IPS DF 6.9 (cell line): ENCODE results near the gene CNGA1.

Experiments used
- DNase-seq: peaks from one replicate; pipeline ENCODE4 v3.0.0-alpha.2; 2013; ENCODE audit warnings: low read depth, low spot score
- H3K27ac ChIP-seq: one replicate; pipeline ENCODE4 v1.5.1; 2013; ENCODE audit warnings: low read length, control low read depth
- H3K27me3 ChIP-seq: 2 replicates; pipeline ENCODE4 v1.6.1; 2013; ENCODE audit warnings: mild to moderate bottlenecking, low read length; ENCODE audit not compliant: control insufficient read depth, insufficient read depth
- H3K36me3 ChIP-seq: 2 replicates; pipeline ENCODE4 v1.6.1; 2013; ENCODE audit warnings: low read length; ENCODE audit not compliant: control insufficient read depth, insufficient read depth
- H3K4me1 ChIP-seq: 2 replicates; pipeline ENCODE4 v1.6.1; 2013; ENCODE audit warnings: low read length; ENCODE audit not compliant: control insufficient read depth, insufficient read depth
- H3K4me3 ChIP-seq: 2 replicates; pipeline ENCODE4 v1.5.1; 2013; ENCODE audit warnings: mild to moderate bottlenecking, low read length
- H3K9me3 ChIP-seq: 2 replicates; pipeline ENCODE4 v1.6.1; 2013; ENCODE audit warnings: low read length, inconsistent platforms; ENCODE audit not compliant: control insufficient read depth, insufficient read depth
- WGBS: extraction: QIAGEN DNeasy Blood & Tissue Kit; methylation state at CpG from one replicate; pipeline ENCODE4 v1.1.7; 2013; ENCODE audit warnings: mixed read lengths, missing lambda C conversion rate; ENCODE audit not compliant: insufficient read length, insufficient coverage; 5-methylcytosine and 5-hydroxymethylcytosine counted together

CNGA1 gene

DNA sequence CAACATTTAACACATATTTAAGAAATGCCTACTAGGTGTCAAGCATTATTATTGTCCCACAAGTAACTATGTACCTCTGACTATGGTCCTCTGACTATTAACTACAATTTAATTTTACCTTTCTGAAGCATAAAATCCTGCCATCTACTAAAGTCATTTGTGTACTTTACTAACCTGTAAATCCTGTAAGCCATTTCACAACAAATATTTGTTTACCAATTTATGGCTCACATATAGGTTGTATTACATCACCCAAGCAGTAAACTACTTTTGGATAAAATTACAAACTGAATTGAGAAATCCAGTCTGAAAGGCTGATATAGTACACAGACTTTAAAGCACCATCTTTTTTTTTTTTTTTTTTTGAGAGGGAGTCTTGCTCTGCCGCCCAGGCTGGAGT, 43.8 kb downstream of the CNGA1 start:
- Histone ChIP-seq H3K36me3 (no peaks in the 10 kb centered on the region), H3K9me3 (no peaks in the 10 kb centered on the region), H3K27me3 (no peaks in the 10 kb centered on the region), H3K4me3 (no peak overlapping the region), H3K27ac (no peak overlapping the region), H3K4me1 (no peaks in the 10 kb centered on the region)
- WGBS: no CpG with 5 or more reads among the region's 1 CpG
- no peak for DNase-seq

DNA sequence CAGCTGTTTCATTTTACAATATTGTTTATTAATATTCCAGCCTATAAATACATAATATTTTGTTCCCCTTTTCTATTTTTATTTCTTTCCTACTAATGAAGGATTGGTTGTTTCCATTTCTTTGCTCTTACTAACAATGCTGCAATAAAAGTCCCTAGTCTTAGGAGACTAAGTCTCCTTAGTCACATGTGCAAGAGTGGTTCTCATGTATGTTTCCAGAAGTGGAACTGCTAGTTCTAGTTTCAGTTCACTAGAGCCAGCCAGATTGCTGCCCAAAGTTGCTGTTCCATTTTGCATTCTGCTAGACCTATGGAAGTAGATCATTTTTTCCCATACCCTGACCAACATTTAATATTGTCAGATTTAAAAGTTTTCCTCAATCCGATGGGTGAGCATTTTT, 44.3 kb downstream of the CNGA1 start:
- H3K4me3 ChIP-seq: no peak overlapping the region
- H3K9me3 ChIP-seq: no peaks in the 10 kb centered on the region
- no peaks in the 10 kb centered on the region for H3K27me3 ChIP-seq
- no peak overlapping the region for H3K27ac ChIP-seq
- DNase-seq: no peak
- no peaks in the 10 kb centered on the region for H3K36me3 ChIP-seq
- no CpG with 5 or more reads among the region's 1 CpG for WGBS
- H3K4me1 ChIP-seq: no peaks in the 10 kb centered on the region

DNA sequence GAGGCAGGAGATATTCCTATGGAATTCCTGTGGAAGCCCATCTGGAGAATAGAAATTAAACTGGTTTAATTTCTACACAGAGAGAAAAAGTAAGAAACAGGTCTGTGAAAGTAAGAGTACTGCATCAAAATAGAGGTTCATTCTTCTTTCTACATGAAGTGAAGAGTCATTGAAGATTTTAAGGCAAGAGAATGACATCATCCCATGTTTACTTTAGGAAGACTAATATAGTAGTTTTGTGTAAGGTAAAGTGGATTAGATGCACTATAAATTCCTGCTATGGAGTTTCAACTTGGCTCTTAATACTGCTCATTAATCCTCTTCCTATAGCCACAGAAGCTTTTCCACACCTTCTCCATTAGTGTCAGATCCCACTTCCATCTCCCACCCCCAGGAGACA, 47.6 kb downstream of the CNGA1 start:
- Histone ChIP-seq H3K4me1 (no peaks in the 10 kb centered on the region), H3K36me3 (no peaks in the 10 kb centered on the region), H3K9me3 (no peaks in the 10 kb centered on the region), H3K27me3 (no peaks in the 10 kb centered on the region), H3K27ac (no peak overlapping the region), H3K4me3 (no peak overlapping the region)
- no peak for DNase-seq

DNA sequence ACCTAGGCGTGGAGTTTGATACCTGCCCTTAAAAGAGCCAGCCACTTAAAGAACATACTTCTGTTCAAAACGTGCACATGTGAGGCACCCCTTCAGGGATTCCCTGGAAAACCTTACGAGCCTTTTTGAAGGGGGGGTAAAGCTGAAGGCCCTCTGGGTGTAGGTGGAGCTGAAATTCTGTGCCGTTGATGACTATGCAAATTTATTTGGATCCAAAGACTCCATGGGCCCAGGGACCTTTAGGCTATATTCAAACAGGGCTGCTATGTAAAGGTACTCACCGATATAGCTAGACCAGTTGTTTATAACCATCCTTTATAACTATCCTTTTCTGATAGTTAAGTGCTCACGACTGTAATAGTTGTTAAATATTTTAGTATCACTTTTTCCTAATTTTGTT, 61.8 kb downstream of the CNGA1 start:
- no CpG with 5 or more reads among the region's 6 CpGs for WGBS

DNA sequence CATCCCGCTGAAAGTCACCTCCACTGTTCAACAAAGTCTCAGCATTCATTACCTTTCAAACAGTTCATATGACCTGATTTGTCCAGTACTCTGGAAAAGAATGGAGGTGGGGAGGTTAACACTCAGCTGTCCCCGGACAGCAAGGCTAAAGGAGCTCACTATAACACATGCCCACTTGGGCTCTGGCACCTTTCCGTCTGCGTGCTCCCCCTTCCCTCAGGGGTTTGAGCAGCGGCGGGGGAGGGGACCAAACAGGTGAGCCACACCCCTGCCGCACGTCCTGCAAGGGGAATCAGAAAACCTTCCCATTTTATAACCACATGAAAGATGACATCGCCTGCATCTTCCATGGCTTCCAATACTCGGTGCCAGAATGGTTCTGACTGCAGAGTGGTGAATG, 62.2 kb downstream of the CNGA1 start:
- no peak for DNase-seq
- H3K9me3 ChIP-seq: no peaks in the 10 kb centered on the region
- no CpG with 5 or more reads among the region's 10 CpGs for WGBS

More for the DNA sequence above, 61.8 kb downstream of the CNGA1 start:
- H3K27ac ChIP-seq: no peak overlapping the region
- no peaks in the 10 kb centered on the region for H3K27me3 ChIP-seq
- H3K36me3 ChIP-seq: no peaks in the 10 kb centered on the region
- DNase-seq: no peak
- H3K4me3 ChIP-seq: no peak overlapping the region
- no peaks in the 10 kb centered on the region for H3K9me3 ChIP-seq
- no peaks in the 10 kb centered on the region for H3K4me1 ChIP-seq

DNA sequence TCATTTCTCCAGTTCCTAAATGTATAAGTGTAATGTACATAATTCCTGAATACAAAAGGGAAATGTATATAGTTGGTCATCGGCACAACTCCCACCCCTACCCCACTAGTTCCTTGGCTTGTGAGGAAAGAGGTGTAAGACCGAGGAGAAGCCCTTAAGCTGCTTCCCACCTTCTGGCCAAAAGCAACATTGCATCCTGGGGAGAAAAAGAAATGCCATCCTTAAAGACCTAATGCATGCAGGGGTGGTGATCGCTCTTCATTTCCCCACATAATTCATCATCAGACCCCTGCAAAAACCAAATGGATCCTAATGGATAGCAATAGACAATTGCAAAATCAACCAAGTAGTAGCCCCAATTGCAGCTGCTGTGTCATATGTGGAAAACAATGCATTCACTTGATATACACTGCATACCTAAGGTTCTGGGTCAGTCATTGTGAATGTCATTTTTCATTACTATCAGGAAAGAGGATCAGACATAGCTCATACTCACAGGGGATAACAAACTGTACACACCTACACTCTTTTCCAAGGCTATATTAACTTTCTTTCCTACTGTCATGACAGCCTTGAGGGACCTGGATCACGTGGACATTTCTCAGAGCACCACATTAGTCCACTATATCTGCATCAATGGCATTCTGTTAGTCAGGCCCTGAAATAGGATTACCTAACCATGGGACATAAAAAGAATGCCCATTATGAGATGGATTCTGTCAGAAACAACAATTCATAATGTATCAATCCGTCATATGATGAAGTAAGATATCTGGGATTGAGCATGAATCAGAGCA, 70.4 kb downstream of the CNGA1 start:
- Histone ChIP-seq H3K9me3 (no peaks in the 10 kb centered on the region), H3K27me3 (no peaks in the 10 kb centered on the region), H3K36me3 (no peaks in the 10 kb centered on the region), H3K4me3 (no peak overlapping the region), H3K27ac (no peak overlapping the region), H3K4me1 (no peaks in the 10 kb centered on the region)
- no CpG with 5 or more reads among the region's 5 CpGs for WGBS
- DNase-seq: no peak

More for the DNA sequence above, 62.2 kb downstream of the CNGA1 start:
- H3K27ac ChIP-seq: no peak overlapping the region
- H3K27me3 ChIP-seq: no peaks in the 10 kb centered on the region
- H3K4me1 ChIP-seq: no peaks in the 10 kb centered on the region
- no peak overlapping the region for H3K4me3 ChIP-seq
- H3K36me3 ChIP-seq: no peaks in the 10 kb centered on the region

DNA sequence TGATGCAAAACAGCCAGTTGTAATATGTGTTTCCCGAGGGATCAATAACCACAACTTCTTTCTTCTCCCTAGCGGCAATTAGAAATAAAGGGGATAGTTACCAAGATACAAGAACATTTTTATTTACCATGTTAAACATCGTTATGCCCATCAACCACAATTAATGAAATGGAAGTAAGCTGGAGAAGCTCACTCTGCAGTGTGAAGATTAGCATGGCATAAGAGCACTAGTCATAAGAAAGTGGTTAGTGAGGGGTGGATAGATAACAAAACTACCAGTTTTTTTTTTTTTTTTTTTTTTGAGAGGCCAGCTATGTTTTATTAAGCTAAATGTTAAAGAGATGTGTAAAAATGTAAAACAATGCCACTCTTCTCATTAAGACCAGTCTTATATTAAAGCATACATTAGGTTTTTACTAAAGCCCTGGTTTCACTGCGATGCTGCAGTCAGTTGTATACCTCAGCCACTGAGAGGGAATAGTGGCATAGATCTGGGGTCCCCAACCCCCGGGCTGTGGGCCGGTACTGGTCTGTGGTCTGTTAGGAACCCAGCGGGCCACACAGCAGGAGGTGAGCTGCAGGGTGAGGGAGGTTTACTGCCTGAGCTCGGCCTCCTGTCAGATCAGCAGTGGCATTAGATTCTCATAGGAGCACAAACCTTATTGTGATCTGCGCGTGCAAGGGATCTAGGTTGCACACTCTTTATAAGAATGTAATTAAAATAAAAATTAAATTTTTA, 74.2 kb downstream of the CNGA1 start:
- Histone ChIP-seq H3K27ac (no peak overlapping the region), H3K4me1 (no peaks in the 10 kb centered on the region), H3K36me3 (no peaks in the 10 kb centered on the region), H3K4me3 (no peak overlapping the region), H3K27me3 (no peaks in the 10 kb centered on the region), H3K9me3 (no peaks in the 10 kb centered on the region)
- no CpG with 5 or more reads among the region's 10 CpGs for WGBS
- DNase-seq: no peak

DNA sequence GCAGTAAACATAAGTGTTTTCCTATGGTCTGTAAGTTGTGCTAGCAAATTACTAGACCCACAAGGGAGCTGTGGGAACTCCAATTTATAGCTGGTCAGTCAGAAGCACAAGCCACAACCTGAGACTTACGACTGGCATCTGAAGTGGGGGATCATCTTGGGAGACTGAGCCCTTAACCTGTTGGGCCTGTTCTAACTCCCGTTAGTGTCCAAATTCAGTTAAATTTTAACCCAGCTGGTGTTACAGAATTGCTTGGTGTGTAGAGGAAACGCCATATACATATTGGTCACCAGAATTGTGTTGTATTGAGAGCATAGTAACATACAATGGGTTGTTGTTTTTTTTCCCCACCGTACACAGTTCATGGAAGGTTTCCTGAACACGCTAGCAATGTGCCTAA, 77.0 kb downstream of the CNGA1 start:
- H3K9me3 ChIP-seq: no peaks in the 10 kb centered on the region
- DNase-seq: no peak
- H3K36me3 ChIP-seq: no peaks in the 10 kb centered on the region
- H3K4me3 ChIP-seq: no peak overlapping the region
- no peaks in the 10 kb centered on the region for H3K4me1 ChIP-seq
- no peaks in the 10 kb centered on the region for H3K27me3 ChIP-seq
- no peak overlapping the region for H3K27ac ChIP-seq
- WGBS: no CpG with 5 or more reads among the region's 5 CpGs

DNA sequence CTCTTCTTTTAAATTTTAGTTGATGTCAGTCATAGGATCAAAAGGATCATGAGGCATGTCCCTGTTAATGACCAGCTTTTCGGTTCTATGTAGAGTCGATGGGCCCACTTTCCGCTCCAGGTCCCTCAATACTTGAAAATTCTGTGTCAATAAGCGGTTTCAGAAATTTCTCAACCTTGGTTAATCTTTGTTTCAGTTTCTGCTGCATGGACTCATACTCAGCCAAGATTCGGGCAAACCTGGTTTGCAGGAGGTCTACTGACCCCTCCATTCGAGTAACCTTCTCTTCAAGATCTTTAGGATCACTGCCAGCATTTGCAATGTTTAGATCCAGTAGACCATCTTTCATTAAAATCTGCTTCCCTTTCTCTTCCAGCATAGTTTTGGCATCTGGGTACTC, 80.1 kb downstream of the CNGA1 start:
- H3K27ac ChIP-seq: no peak overlapping the region
- no peaks in the 10 kb centered on the region for H3K4me1 ChIP-seq
- no peaks in the 10 kb centered on the region for H3K9me3 ChIP-seq
- H3K36me3 ChIP-seq: no peaks in the 10 kb centered on the region
- no peak for DNase-seq
- WGBS: no CpG with 5 or more reads among the region's 6 CpGs
- H3K27me3 ChIP-seq: no peaks in the 10 kb centered on the region
- H3K4me3 ChIP-seq: no peak overlapping the region

DNA sequence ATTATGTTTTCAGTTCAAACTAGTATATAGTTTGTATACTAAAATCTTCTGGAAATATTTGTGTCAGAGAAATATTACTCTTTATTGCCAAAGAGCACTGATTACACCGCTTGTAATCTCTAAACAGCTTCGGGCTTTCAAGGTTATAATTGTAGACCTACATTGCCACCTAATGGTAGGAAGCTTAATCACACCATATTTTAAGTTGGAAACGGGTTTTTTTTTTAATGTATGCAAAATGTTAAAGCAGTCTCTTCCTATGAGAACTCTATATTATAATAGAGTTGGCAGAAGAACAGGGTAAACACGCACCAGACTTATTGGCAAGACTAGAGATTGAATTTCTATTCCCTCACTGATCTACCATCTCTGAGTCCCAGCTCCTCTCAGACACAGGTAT, 82.6 kb downstream of the CNGA1 start:
- H3K4me3 ChIP-seq: no peak overlapping the region
- H3K36me3 ChIP-seq: no peaks in the 10 kb centered on the region
- no peaks in the 10 kb centered on the region for H3K9me3 ChIP-seq
- H3K4me1 ChIP-seq: no peaks in the 10 kb centered on the region
- DNase-seq: no peak
- WGBS: no CpG with 5 or more reads among the region's 4 CpGs
- H3K27ac ChIP-seq: no peak overlapping the region
- H3K27me3 ChIP-seq: no peaks in the 10 kb centered on the region
